Mucosa of descending colon (tissue), 3 donors: ENCODE results near the gene OR9A2. TPM values are rescaled to one million over a fixed set of nuclear protein-coding genes. Genes with fewer than 3 reads are reported as not detected.

Source experiments
- ATAC-seq: fragments of 200-7000 bp; cut with Tn5 transposase; one replicate; pipeline ENCODE4 v1.9.1; 2020; ENCODE audit warnings: mild to moderate bottlenecking, moderate library complexity
- DNase-seq, 3 donors: peaks; one replicate each; pipeline ENCODE4 v3.0.0-alpha.2; 2020
- H3K36me3 ChIP-seq: fragments of 200-600 bp; one replicate; pipeline ENCODE4 v1.8.0; 2021; ENCODE audit warnings: low read depth, mild to moderate bottlenecking
- H3K4me1 ChIP-seq: fragments of 200-600 bp; one replicate; pipeline ENCODE4 v1.8.0; 2021; ENCODE audit warnings: low read depth, mild to moderate bottlenecking
- H3K4me3 ChIP-seq: fragments of 200-600 bp; one replicate; pipeline ENCODE4 v1.8.0; 2021; ENCODE audit warnings: mild to moderate bottlenecking
- H3K9me3 ChIP-seq: fragments of 200-600 bp; one replicate; pipeline ENCODE4 v1.8.0; 2021; ENCODE audit warnings: mild to moderate bottlenecking
- CTCF ChIP-seq: fragments of 200-600 bp; IDR thresholded peaks from one replicate; pipeline ENCODE4 v1.8.0; 2022; ENCODE audit warnings: antibody characterized with exemption, mild to moderate bottlenecking
- intact Hi-C, 2 donors: fragments of 100-400 bp; cut with DNase I in 1 of 2; cut with micrococcal nuclease in 1 of 2; formaldehyde crosslinking; loops; one replicate each; pipeline versions ENCODE4 v1.11.0 to v1.11.1; 2022; cut with DNase I, micrococcal nuclease
- long read RNA-seq, 2 donors: library from polyadenylated mRNA; unstranded; transcript quantifications; one replicate each; pipeline ENCODE4 v2.0.0, GENCODE V29; 2019 to 2021
- total RNA-seq, 3 donors: library from RNA; stranded (reverse); fragmentation: NEBNext Ultra II Directional in 2 of 3; extraction: Animal tissue kit (Norgen Biotek cat#: 25700) in 2 of 3; gene quantifications; one replicate each; pipeline versions ENCODE4 v1.2.1 to v1.2.4, GENCODE V29; 2021 to 2023
- donor health status: DM: no; HTN: no; CAD: no; lungs with moderate emphysema.
- donor health status: DM: no; HTN: no; CAD: no.
- donor health status: DM: no; HTN: yes; CAD: no.

The OR9A2 gene
- total RNA-seq, result not detected
- long read RNA-seq, donor 1, result 0 reads
- long read RNA-seq, donor 2, result 0 reads

- Histone ChIP-seq H3K4me1 (no peaks in the 10 kb centered on the region), H3K4me3 (no peak within 1 kb of the TSS), H3K9me3 (no peaks in the 10 kb centered on the region), H3K36me3 (no peaks in the 10 kb centered on the region)
- DNase-seq (no peak), ATAC-seq (no peak)
- intact Hi-C loops, result no loop called here
- TF ChIP-seq CTCF, result no peak
Observed at GRCh38 chr7:143027032-143027431, at the start of gene OR9A2. OR9A2 (minus strand) TSS chr7:143027132; CDS start chr7:143027132, 0 bp downstream.

GRCh38 chr7:143074141-143074540 is 47.2 kb upstream of the OR9A2 start:
- TF ChIP-seq CTCF, result no peak
- Histone ChIP-seq H3K9me3 (no peaks in the 10 kb centered on the region), H3K4me1 (no peaks in the 10 kb centered on the region), H3K4me3 (no peak overlapping the region), H3K36me3 (no peaks in the 10 kb centered on the region)
- ATAC-seq (no peak), DNase-seq (no peak)
- intact Hi-C loops, result no loop called here

- DNase-seq (no peak), ATAC-seq (no peak)
- no peaks in the 10 kb centered on the region for H3K9me3 ChIP-seq
- intact Hi-C loops, result no loop called here
- no peaks in the 10 kb centered on the region for H3K36me3 ChIP-seq
- H3K4me3 ChIP-seq, result no peak overlapping the region
- TF ChIP-seq CTCF, result no peak
- no peaks in the 10 kb centered on the region for H3K4me1 ChIP-seq
Observed at GRCh38 chr7:143073556-143073955, 46.6 kb upstream of the OR9A2 start.

- Histone ChIP-seq H3K9me3 (no peaks in the 10 kb centered on the region), H3K4me3 (no peak overlapping the region), H3K36me3 (no peaks in the 10 kb centered on the region), H3K4me1 (no peaks in the 10 kb centered on the region)
- DNase-seq (no peak), ATAC-seq (no peak)
- intact Hi-C loops, result no loop called here
- no peak for TF ChIP-seq CTCF
Observed at GRCh38 chr7:143069912-143070500, 43.1 kb upstream of the OR9A2 start.

GRCh38 chr7:143068446-143068845 is 41.5 kb upstream of the OR9A2 start:
- no peaks in the 10 kb centered on the region for H3K36me3 ChIP-seq
- no peak overlapping the region for H3K4me3 ChIP-seq
- DNase-seq, result no peak
- no peak for TF ChIP-seq CTCF
- intact Hi-C loops, result no loop called here
- H3K4me1 ChIP-seq, result no peaks in the 10 kb centered on the region
- no peak for ATAC-seq
- H3K9me3 ChIP-seq, result no peaks in the 10 kb centered on the region

- ATAC-seq (no peak), DNase-seq (no peak)
- no peaks in the 10 kb centered on the region for H3K9me3 ChIP-seq
- no peak overlapping the region for H3K4me3 ChIP-seq
- H3K36me3 ChIP-seq, result no peaks in the 10 kb centered on the region
- intact Hi-C loops, result no loop called here
- TF ChIP-seq CTCF, result no peak
- H3K4me1 ChIP-seq, result no peaks in the 10 kb centered on the region
Observed at GRCh38 chr7:143063741-143064140, 36.8 kb upstream of the OR9A2 start.
